Pericardium fibroblast (primary cell): ENCODE measurements around the gene ZNF396. TPM values are rescaled to one million over a fixed set of nuclear protein-coding genes. Genes with fewer than 3 reads are reported as not detected.

ENCODE experiments used
- total RNA-seq: library from RNA; depleted of rRNA; stranded (reverse); fragments of >200 nt; gene quantifications from 2 replicates; pipeline ENCODE4 v1.2.3, GENCODE V29; 2015

The ZNF396 gene
- 1.0 and 1.4 TPM in 2 replicates for total RNA-seq

DNA sequence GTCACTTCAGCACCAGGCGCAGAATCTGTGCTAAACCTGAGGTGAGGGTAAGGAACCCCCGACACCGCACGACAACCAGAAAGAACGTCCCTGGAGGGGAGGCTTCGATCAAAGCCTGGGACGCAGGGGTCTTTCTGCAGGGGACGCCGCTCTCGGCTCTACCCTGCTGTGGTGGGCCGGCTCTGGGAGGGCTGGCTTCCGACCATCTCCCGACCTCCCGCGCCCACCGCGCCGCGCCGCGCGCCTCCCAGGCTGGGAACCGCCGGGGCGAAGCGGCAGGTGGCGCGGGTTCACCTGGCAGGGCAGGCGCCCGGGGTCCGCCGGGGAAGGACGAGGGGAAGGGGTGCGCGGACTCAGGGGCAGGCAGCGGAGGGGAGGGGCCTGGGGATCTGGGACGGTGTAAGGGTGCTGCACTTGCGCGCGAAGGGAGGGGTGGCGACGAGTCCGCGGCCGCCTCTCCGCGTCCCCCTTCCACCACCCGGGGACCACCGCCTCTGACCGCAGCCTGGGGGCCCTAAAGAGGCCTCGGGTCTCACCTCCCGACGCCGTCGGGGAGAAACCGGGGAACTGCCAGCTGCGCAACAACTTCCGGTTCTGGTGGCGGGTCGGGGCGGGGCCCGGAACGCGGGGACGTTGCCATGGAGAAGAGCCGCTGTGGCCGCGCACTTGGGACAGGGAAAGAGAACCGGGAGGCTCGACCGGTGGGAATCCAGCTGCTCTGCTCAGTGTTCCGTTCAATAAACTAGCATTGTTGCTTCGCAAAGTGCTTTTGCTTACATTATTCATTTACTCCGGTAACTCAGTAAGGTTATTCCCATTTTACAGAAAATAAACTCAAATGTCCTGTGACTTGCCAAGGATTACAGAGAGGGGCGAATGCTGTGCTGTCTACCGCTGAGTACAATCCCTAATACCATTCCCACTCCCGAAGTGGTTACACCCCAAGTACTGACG, at the start of gene ZNF396:
Gene ZNF396 (minus strand): TSS at position 596 of the 954 bp plus-strand sequence. CDS start 3,045 bp downstream, outside the sequence.

GRCh38 chr18:35343936-35344735, 33.0 kb downstream of the ZNF396 start, which contains the start of gene ZNF24:
ZNF24 (minus strand) TSS chr18:35344420; CDS start chr18:35340650, 3,770 bp downstream.

Other genes with a start within 250 kb of the ZNF396 start
- gene ZNF397, start 136.3 kb downstream of the ZNF396 start, total RNA-seq = 6.4 and 9.1 TPM in 2 replicates
- 12.5 and 12.6 TPM in 2 replicates for gene ZSCAN30, start 87.1 kb downstream of the ZNF396 start, total RNA-seq
- gene ZNF24, start 32.9 kb downstream of the ZNF396 start, total RNA-seq = 15.2 and 15.5 TPM in 2 replicates
- gene INO80C, start 120.6 kb upstream of the ZNF396 start, total RNA-seq = 0.23 and 1.6 TPM in 2 replicates
- gene GALNT1, start 204.4 kb upstream of the ZNF396 start, total RNA-seq = 31.8 and 49.6 TPM in 2 replicates